ENCODE data around the gene PEX3.

DNA sequence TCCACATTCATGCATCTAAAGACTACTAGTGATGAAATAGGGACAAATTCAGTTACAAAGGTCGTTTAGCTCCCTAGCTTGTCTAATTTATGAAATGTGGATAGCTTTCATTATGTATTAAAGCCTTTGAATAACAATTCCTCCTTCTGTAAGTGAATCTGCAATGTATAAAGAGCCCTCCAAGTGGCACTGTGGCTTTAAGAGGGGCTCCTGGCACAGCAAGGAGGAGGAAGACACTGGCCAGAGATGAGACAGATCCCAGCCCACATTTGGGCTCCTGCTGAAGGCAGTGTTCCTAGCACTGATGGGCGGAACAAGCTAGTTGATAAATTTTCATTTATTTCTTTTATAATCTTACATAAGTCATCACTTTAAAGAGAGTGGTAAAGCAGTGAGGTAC is 78.5 kb downstream of the PEX3 start:
- TF ChIP-seq, protein P1, sequence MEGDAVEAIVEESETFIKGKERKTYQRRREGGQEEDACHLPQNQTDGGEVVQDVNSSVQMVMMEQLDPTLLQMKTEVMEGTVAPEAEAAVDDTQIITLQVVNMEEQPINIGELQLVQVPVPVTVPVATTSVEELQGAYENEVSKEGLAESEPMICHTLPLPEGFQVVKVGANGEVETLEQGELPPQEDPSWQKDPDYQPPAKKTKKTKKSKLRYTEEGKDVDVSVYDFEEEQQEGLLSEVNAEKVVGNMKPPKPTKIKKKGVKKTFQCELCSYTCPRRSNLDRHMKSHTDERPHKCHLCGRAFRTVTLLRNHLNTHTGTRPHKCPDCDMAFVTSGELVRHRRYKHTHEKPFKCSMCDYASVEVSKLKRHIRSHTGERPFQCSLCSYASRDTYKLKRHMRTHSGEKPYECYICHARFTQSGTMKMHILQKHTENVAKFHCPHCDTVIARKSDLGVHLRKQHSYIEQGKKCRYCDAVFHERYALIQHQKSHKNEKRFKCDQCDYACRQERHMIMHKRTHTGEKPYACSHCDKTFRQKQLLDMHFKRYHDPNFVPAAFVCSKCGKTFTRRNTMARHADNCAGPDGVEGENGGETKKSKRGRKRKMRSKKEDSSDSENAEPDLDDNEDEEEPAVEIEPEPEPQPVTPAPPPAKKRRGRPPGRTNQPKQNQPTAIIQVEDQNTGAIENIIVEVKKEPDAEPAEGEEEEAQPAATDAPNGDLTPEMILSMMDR (IDR thresholded peaks at IDR 0.05) = no peak
- no peak for TF ChIP-seq POLR2A (IDR thresholded peaks at IDR 0.05)
